Caco-2 (cell line): Measurements from ENCODE around the gene VCAN. TPM values are rescaled to one million over a fixed set of nuclear protein-coding genes. Genes with fewer than 3 reads are reported as not detected.

Source experiments
- BruUV-seq: library from RNA; stranded (reverse); fragments of 400-500 nt; replicated peaks from 2 replicates; lab custom pipeline; 2021; lab: Mats Ljungman, UMichigan
- CTCF ChIA-PET: fragments of 300-600 bp; sonication (Branson Sonifier 250); formaldehyde crosslinking; loops from one replicate; lab custom pipeline; 2022; ENCODE audit warnings: antibody characterized with exemption; lab: Charles Lee
- POLR2A ChIA-PET: fragments of 300-600 bp; sonication (Branson Sonifier 250); formaldehyde crosslinking; loops from one replicate; lab custom pipeline; 2022; ENCODE audit warnings: antibody characterized with exemption; lab: Charles Lee
- DNase-seq, 2 experiments: peaks; one replicate each; pipeline versions ENCODE4 v3.0.0 to v3.0.0-alpha.2; 2020 to 2022
- H3K27me3 ChIP-seq: replicated peaks from 2 replicates; pipeline ENCODE4 v1.6.0; 2011; ENCODE audit warnings: low read length; ENCODE audit not compliant: control insufficient read depth, insufficient read depth
- H3K36me3 ChIP-seq: 2 replicates; pipeline ENCODE4 v1.5.1; 2011; ENCODE audit warnings: low read length; ENCODE audit not compliant: control insufficient read depth, insufficient read depth
- H3K4me1 ChIP-seq: fragments of 250-450 bp; sonication (Bioruptor Pico); 2 replicates; pipeline ENCODE4 v1.5.1; 2020; ENCODE audit warnings: mild to moderate bottlenecking
- H3K4me3 ChIP-seq: 2 replicates; pipeline ENCODE4 v1.5.1; 2011; ENCODE audit warnings: low read depth, mild to moderate bottlenecking, control low read depth, low read length
- H3K9me3 ChIP-seq: fragments of 250-450 bp; sonication (Bioruptor Pico); 2 replicates; pipeline ENCODE4 v1.5.1; 2020; ENCODE audit warnings: mild to moderate bottlenecking, moderate library complexity
- H3K27ac Mint-ChIP-seq: one replicate; pipeline ENCODE4 v1.8.0; 2022; ENCODE audit warnings: mixed read lengths; ENCODE audit not compliant: unreplicated experiment
- H3K27me3 Mint-ChIP-seq: one replicate; pipeline ENCODE4 v1.8.0; 2022; ENCODE audit warnings: mixed read lengths; ENCODE audit not compliant: insufficient read depth, unreplicated experiment
- H3K36me3 Mint-ChIP-seq: one replicate; pipeline ENCODE4 v1.8.0; 2022; ENCODE audit warnings: mild to moderate bottlenecking, mixed read lengths; ENCODE audit not compliant: insufficient read depth, unreplicated experiment
- H3K4me1 Mint-ChIP-seq: one replicate; pipeline ENCODE4 v1.8.0; 2022; ENCODE audit warnings: low read depth, mixed read lengths; ENCODE audit not compliant: unreplicated experiment
- H3K4me3 Mint-ChIP-seq: one replicate; pipeline ENCODE4 v1.8.0; 2022; ENCODE audit warnings: mild to moderate bottlenecking, moderate library complexity, mixed read lengths; ENCODE audit not compliant: unreplicated experiment
- H3K9me3 Mint-ChIP-seq: one replicate; pipeline ENCODE4 v1.8.0; 2022; ENCODE audit warnings: mixed read lengths; ENCODE audit not compliant: unreplicated experiment
- CTCF ChIP-seq, 2 experiments: fragments of 200-600 bp in 1 of 2; IDR thresholded peaks; 1 replicate in 1 of 2; 2 replicates in 1 of 2; pipeline versions ENCODE4 v1.5.1 to v1.8.0; 2011 to 2022; ENCODE audit warnings: antibody characterized with exemption in 1 of 2, control low read depth in 1 of 2, inconsistent platforms in 1 of 2, low read depth in 1 of 2, low read length in 1 of 2, mild to moderate bottlenecking in 1 of 2, moderate library complexity in 1 of 2; ENCODE audit not compliant: insufficient read depth in 1 of 2, severe bottlenecking in 1 of 2, unreplicated experiment in 1 of 2
- intact Hi-C: fragments of 100-400 bp; cut with micrococcal nuclease; formaldehyde crosslinking; loops from one replicate; pipeline ENCODE4 v1.10.0; 2022; ENCODE audit not compliant: unreplicated experiment
- total RNA-seq: library from RNA; stranded (reverse); gene quantifications from 2 replicates; pipeline ENCODE4 v1.2.3, GENCODE V29; 2022

Gene VCAN
- total RNA-seq, 1 experiment from 2014 or later: 27.4 TPM

- Histone ChIP-seq H3K4me3 (no peak overlapping the region), H3K9me3 (no peaks in the 10 kb centered on the region), H3K36me3 (no peaks in the 10 kb centered on the region), H3K27me3 (no peaks in the 10 kb centered on the region), H3K4me1 (no peaks in the 10 kb centered on the region)
- Mint-ChIP-seq H3K4me1 (peaks cover 8% of the 10 kb centered on the region), H3K27me3 (no peaks in the 10 kb centered on the region), H3K36me3 (peaks cover 10% of the 10 kb centered on the region), H3K4me3 (no peak overlapping the region), H3K27ac (no peak overlapping the region), H3K9me3 (no peaks in the 10 kb centered on the region)
- no TSS peak for BruUV-seq
- no peak for TF ChIP-seq CTCF (IDR thresholded peaks at IDR 0.05; ENCODE audit: insufficient read depth in 1 of 2, low read depth in 1 of 2, low read length in 1 of 2, severe bottlenecking in 1 of 2, unreplicated experiment in 1 of 2)
- intact Hi-C loops: no loop called here
- ChIA-PET POLR2A (no interaction called here), CTCF (no interaction called here)
- no peak for DNase-seq
These were observed 32.1 kb downstream of the VCAN start for GRCh38 chr5:83503662-83504061.

- CTCF ChIA-PET: no interaction called here
- DNase-seq: no peak
- BruUV-seq: no TSS peak
- H3K36me3 Mint-ChIP-seq: peaks cover 10% of the 10 kb centered on the region
- Histone ChIP-seq H3K27me3 (no peaks in the 10 kb centered on the region), H3K4me1 (no peaks in the 10 kb centered on the region), H3K9me3 (no peaks in the 10 kb centered on the region), H3K36me3 (no peaks in the 10 kb centered on the region), H3K4me3 (no peak overlapping the region)
- TF ChIP-seq CTCF (IDR thresholded peaks at IDR 0.05; ENCODE audit: insufficient read depth in 1 of 2, low read depth in 1 of 2, low read length in 1 of 2, severe bottlenecking in 1 of 2, unreplicated experiment in 1 of 2): no peak
- H3K4me1 Mint-ChIP-seq: peaks cover 8% of the 10 kb centered on the region
- intact Hi-C loops: no loop called here
- no peak overlapping the region for H3K4me3 Mint-ChIP-seq
- no peaks in the 10 kb centered on the region for H3K27me3 Mint-ChIP-seq
- no peaks in the 10 kb centered on the region for H3K9me3 Mint-ChIP-seq
- POLR2A ChIA-PET: no interaction called here
- H3K27ac Mint-ChIP-seq: no peak overlapping the region
These were observed 35.9 kb downstream of the VCAN start for GRCh38 chr5:83507431-83507830.

- CTCF ChIA-PET: no interaction called here
- Mint-ChIP-seq H3K9me3 (no peaks in the 10 kb centered on the region), H3K4me1 (peaks cover 8% of the 10 kb centered on the region), H3K36me3 (peaks cover 8% of the 10 kb centered on the region), H3K27me3 (no peaks in the 10 kb centered on the region), H3K4me3 (no peak overlapping the region), H3K27ac (no peak overlapping the region)
- BruUV-seq: no TSS peak
- no peak for DNase-seq
- POLR2A ChIA-PET: no interaction called here
- no peak for TF ChIP-seq CTCF (IDR thresholded peaks at IDR 0.05; ENCODE audit: insufficient read depth in 1 of 2, low read depth in 1 of 2, low read length in 1 of 2, severe bottlenecking in 1 of 2, unreplicated experiment in 1 of 2)
- Histone ChIP-seq H3K4me1 (no peaks in the 10 kb centered on the region), H3K9me3 (no peaks in the 10 kb centered on the region), H3K36me3 (no peaks in the 10 kb centered on the region), H3K4me3 (no peak overlapping the region), H3K27me3 (no peaks in the 10 kb centered on the region)
- intact Hi-C loops: no loop called here
These were observed 38.0 kb downstream of the VCAN start for GRCh38 chr5:83509540-83509939.
